Right atrium auricular region (tissue), 2 donors: ENCODE results near the gene MYBPHL. TPM values are rescaled to one million over a fixed set of nuclear protein-coding genes. Genes with fewer than 3 reads are reported as not detected.

Experiments used
- DNase-seq: peaks from one replicate; pipeline ENCODE4 v3.0.0-alpha.2; 2019; ENCODE audit warnings: low spot score
- H3K27ac ChIP-seq, 2 donors: fragments of 200-600 bp; sonication (generic); 1 replicate in 1 of 2; 2 replicates in 1 of 2; pipeline ENCODE4 v1.5.1; 2016 to 2019
- H3K27me3 ChIP-seq, 2 donors: fragments of 200-600 bp; sonication (generic); one replicate each; pipeline versions ENCODE4 v1.5.1 to v1.6.0; 2017 to 2019
- H3K36me3 ChIP-seq: fragments of 200-600 bp; sonication (generic); one replicate; pipeline ENCODE4 v1.5.1; 2016
- H3K4me1 ChIP-seq, 2 donors: fragments of 200-600 bp; sonication (generic); one replicate each; pipeline versions ENCODE4 v1.5.1 to v1.6.0; 2017 to 2019
- H3K4me3 ChIP-seq, 2 donors: fragments of 200-600 bp; sonication (generic); 1 replicate in 1 of 2; 2 replicates in 1 of 2; pipeline ENCODE4 v1.5.1; 2017 to 2019; ENCODE audit warnings: mild to moderate bottlenecking in 1 of 2, moderate library complexity in 1 of 2
- H3K9me3 ChIP-seq, 2 donors: fragments of 200-600 bp; sonication (generic); one replicate each; pipeline ENCODE4 v1.5.1; 2019
- total RNA-seq, 2 donors: library from RNA; depleted of rRNA; stranded (reverse); fragments of >200 nt; gene quantifications; one replicate each; pipeline ENCODE4 v1.1.0, GENCODE V29; 2016
- TF ChIP-seq, protein P1 (sequence below), 2 donors: fragments of 200-600 bp; sonication (generic); IDR thresholded peaks; one replicate each; pipeline ENCODE4 v1.5.1; 2019; ENCODE audit warnings: antibody characterized with exemption in 2 of 2

Gene MYBPHL
- total RNA-seq, 2 donors from 2014 or later, result 62.2 to 381 TPM

DNA sequence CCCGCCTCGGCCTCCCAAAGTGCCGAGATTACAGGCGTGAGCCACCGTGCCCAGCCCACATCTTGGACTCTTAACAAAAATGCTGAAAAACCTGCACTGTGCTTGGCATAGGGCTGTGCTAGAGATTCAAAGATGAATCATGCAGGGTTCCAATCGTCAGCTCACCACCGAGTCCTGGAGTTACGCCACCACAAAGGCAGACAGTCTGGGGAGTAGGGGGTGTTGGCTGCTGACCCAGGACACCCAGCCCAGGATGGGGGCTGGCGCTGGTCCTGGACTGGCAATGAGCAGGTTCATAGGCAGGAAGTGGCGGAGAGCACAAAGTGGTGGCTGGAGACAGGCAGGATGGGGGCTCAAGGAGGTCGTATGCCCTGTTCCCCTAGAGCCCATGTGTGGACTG, 39.8 kb downstream of the MYBPHL start:
- H3K27ac ChIP-seq, result no peak overlapping the region
- no peaks in the 10 kb centered on the region for H3K9me3 ChIP-seq
- H3K4me1 ChIP-seq, result peaks cover 0 to 13% of the 10 kb centered on the region in 2 donors
- peaks cover 4% of the 10 kb centered on the region for H3K36me3 ChIP-seq
- no peaks in the 10 kb centered on the region for H3K27me3 ChIP-seq
- TF ChIP-seq, protein P1, sequence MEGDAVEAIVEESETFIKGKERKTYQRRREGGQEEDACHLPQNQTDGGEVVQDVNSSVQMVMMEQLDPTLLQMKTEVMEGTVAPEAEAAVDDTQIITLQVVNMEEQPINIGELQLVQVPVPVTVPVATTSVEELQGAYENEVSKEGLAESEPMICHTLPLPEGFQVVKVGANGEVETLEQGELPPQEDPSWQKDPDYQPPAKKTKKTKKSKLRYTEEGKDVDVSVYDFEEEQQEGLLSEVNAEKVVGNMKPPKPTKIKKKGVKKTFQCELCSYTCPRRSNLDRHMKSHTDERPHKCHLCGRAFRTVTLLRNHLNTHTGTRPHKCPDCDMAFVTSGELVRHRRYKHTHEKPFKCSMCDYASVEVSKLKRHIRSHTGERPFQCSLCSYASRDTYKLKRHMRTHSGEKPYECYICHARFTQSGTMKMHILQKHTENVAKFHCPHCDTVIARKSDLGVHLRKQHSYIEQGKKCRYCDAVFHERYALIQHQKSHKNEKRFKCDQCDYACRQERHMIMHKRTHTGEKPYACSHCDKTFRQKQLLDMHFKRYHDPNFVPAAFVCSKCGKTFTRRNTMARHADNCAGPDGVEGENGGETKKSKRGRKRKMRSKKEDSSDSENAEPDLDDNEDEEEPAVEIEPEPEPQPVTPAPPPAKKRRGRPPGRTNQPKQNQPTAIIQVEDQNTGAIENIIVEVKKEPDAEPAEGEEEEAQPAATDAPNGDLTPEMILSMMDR (IDR thresholded peaks at IDR 0.05), result no peak
- DNase-seq, result no peak
- H3K4me3 ChIP-seq, result no peak overlapping the region

DNA sequence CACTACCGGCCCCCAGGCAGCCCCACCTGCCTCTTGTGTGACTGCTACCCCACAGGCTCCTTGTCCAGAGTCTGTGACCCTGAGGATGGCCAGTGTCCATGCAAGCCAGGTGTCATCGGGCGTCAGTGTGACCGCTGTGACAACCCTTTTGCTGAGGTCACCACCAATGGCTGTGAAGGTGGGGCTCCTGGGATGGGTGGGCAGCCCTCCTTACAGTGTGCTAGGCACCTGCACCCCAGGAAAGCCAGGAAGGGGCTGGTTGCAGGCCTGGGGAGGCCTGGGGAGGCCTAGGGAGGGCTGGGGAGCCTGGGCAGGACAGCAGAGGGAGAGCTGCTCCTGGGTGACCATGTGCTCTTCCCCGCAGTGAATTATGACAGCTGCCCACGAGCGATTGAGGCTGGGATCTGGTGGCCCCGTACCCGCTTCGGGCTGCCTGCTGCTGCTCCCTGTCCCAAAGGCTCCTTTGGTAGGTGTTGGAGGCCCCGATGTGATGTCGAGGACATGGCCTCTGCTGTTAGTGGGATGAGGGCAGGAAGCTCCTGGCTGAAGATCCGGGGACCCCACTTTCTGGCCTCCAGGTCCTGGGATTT, 41.0 kb downstream of the MYBPHL start:
- H3K9me3 ChIP-seq, result no peaks in the 10 kb centered on the region
- peaks cover 0 to 13% of the 10 kb centered on the region in 2 donors for H3K4me1 ChIP-seq
- no peak overlapping the region for H3K4me3 ChIP-seq
- H3K27me3 ChIP-seq, result no peaks in the 10 kb centered on the region
- H3K27ac ChIP-seq, result no peak overlapping the region
- no peak for DNase-seq
- H3K36me3 ChIP-seq, result peaks cover 4% of the 10 kb centered on the region
- TF ChIP-seq, protein P1 (IDR thresholded peaks at IDR 0.05), result no peak

DNA sequence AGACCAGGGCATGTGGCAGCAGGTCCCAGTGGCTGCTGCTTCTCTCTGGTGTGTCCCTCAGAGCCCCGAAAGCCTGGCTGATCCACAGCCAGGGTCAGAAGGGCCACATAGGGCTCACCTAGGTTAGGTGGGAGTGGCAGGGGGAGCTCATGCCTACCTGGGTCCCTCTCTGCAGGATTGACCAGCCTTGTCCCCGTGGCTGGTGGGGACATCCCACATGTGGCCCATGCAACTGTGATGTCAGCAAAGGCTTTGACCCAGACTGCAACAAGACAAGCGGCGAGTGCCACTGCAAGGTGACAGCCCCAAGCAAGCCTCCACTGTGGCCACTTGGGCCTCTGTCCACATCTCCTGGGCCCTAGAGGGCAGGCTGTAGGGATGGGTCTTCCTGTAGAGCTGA, 41.8 kb downstream of the MYBPHL start:
- no peak overlapping the region for H3K27ac ChIP-seq
- TF ChIP-seq, protein P1 (IDR thresholded peaks at IDR 0.05), result no peak
- peaks cover 0 to 13% of the 10 kb centered on the region in 2 donors for H3K4me1 ChIP-seq
- no peaks in the 10 kb centered on the region for H3K9me3 ChIP-seq
- no peaks in the 10 kb centered on the region for H3K27me3 ChIP-seq
- no peak overlapping the region for H3K4me3 ChIP-seq
- no peak for DNase-seq
- H3K36me3 ChIP-seq, result peaks cover 4% of the 10 kb centered on the region

DNA sequence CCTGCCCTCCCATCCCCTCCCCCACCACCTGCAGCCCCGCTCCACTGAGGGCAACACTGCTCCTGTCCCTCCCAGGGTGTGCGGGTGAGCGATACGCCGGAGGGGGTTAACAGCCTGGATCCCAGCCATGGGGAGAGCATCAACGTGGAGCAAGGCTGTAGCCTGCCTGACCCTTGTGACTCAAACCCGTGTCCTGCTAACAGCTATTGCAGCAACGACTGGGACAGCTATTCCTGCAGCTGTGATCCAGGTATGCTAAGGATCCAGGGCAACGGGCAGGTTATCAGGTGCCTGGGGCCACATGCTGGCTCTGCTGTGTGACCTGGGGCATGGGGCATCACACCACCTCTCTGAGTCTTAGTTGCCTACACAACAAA, 42.4 kb downstream of the MYBPHL start:
- Histone ChIP-seq H3K9me3 (no peaks in the 10 kb centered on the region), H3K4me1 (peaks cover 0 to 13% of the 10 kb centered on the region in 2 donors), H3K36me3 (peaks cover 4% of the 10 kb centered on the region), H3K27me3 (no peaks in the 10 kb centered on the region), H3K27ac (no peak overlapping the region), H3K4me3 (no peak overlapping the region)
- no peak for DNase-seq
- TF ChIP-seq, protein P1 (IDR thresholded peaks at IDR 0.05), result no peak

DNA sequence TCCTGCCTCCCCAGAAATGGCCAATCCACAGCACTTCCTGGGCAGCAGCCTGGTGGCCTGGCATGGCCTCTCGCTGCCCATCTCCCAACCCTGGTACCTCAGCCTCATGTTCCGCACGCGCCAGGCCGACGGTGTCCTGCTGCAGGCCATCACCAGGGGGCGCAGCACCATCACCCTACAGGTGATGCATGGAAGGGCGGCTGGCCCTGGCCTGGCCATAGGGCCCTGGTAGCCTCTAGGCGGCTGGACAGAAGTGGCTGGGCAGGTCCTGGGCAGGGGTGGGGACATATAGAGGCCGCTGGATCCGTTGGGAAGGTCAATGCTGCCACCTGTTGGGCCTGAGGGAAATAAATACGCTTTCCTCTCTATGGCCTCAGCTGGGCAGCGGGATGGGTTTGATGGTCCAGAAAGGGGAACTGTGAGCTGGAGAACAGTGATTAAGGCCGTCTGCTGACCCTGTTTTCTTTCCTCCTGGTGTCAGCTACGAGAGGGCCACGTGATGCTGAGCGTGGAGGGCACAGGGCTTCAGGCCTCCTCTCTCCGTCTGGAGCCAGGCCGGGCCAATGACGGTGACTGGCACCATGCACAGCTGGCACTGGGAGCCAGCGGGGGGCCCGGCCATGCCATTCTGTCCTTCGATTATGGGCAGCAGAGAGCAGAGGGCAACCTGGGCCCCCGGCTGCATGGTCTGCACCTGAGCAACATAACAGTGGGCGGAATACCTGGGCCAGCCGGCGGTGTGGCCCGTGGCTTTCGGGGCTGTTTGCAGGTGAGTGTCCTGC, 43.0 kb downstream of the MYBPHL start:
- H3K9me3 ChIP-seq, result no peaks in the 10 kb centered on the region
- peaks cover 6% of the 10 kb centered on the region for H3K36me3 ChIP-seq
- no peak overlapping the region for H3K4me3 ChIP-seq
- DNase-seq, result peak; percentile 83
- H3K4me1 ChIP-seq, result peaks cover 0 to 13% of the 10 kb centered on the region in 2 donors
- no peaks in the 10 kb centered on the region for H3K27me3 ChIP-seq
- TF ChIP-seq, protein P1 (IDR thresholded peaks at IDR 0.05), result peak; percentile 80 to 93
- no peak overlapping the region for H3K27ac ChIP-seq
